ENCODE data around the gene POU2F3.

POU2F3 gene

DNA sequence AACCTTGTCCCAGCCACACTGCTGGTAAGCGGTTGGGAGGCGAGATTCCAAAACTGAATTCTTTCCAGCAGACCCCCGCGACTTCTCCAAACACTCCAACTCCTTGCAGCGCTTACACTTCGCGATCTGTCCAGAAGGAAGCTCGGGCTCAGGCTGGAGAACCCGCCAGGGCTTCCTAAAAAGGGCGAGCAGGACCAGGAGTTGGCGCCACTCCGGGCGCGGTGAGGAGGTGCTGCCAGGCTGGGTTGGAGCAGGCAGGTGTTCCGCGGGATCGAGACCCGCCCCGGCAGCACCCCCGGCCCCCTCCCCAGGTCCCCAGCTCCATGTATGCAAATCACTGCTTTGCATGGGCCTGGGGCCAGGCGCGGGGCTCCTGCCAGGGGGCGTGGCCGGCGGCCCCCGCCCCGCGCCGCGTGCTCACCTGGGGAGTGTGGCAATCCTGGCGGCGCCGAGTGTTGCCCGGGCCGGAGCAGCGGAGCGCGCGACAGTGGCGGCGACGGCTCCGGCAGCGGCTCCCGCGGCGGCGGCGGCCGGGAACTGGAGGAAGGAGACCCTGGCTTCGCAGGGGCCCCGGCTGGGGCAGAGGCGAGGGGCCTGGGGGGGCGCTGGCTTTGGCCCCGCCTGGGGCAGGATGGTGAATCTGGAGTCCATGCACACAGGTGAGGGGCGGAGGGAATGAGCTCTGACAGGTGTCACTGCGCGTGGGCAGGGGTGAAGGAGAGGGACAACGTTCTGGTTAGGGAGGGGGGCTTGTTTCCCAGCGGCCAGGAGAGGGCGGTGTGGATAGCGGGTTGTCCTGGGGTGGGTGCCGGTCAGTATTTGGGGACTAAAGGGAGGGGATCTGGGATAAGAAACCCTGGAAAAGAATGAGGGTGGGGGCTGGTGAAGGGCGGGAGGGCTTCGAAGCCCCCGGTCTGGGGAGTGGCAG is at the start of gene POU2F3:
POU2F3 (plus strand) TSS at position 428 of the 928 bp plus-strand sequence; CDS start at position 632, 204 bp downstream.
- no peak for DNase-seq (ENCODE audit: low spot score)

DNA sequence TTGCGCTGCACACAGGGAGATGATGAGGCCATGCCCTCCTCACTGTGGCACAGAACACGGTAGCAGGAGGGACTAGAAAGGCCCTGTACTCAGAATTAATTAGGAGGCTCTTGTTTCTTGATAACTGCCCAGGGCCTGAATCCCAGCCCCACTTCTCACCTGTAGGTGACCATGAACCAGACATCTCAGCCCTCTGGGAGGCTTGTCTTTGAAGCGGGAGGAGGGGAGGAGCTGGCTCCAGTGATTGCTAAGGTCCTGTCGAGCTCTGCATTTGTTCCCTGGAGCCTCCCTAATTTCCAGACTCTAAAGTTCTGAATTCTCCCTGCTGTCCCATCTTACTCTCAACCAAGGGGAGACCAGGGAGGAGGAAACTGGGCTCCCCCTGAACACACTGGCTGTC is 48.9 kb upstream of the POU2F3 start:
- DNase-seq (ENCODE audit: low spot score), result no peak

DNA sequence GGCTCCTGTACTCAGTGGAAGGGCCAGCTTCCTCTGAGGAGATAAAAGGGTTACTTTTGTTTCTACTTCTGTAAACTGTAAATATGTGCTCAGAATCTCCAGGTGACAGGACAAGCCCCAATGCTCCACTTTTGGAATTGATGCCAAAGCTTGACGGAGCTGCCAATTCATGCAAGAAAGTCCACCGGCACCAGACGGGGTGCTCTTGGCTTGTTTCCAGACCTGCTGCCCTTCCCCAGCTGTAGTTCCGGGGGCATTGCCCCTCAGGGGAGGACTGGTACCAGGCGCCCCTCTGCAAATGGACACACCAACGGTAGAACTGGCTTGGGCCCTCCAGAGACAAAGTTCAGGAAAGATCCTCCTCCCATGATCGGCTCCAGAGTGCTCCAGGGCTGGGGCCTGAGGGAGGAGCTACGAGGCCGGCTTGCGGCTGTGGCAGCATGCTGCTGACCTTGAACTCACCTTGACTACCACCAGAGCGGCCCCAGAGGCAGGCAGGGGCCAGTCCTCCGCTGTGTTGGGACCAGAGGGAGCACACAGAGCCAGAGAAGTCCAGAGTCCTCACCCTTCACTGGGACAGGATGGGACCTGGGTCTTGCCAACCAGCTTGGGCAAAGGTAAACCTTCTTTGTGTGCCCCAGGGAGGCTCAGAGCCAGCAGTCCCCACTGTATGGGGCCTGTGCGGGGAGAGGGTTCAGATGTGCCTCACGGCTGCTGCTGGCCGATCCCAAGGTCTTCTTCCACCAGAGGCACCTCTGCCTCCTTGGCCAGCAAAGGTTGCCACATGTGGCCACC is 46.9 kb upstream of the POU2F3 start:
- no peak for DNase-seq (ENCODE audit: low spot score)

DNA sequence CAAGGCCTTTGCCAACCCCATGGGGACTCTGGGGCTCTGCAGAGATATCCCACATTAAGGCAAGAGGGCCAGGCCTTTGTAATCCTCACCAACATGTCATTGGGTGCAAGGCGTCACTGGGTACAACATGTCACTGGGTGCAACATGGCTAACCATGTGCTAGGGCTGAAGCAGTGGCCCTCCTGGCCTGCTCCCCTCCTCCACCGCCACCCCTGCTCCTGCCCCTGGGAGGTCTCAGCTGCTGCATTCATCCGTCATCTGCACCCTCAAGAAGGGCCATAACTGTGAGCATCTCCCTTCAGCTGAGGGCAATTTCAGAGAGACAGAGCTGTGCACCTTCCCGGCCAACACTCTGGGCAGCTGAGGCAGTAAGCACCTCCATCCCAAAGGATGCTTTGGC is 45.8 kb upstream of the POU2F3 start:
- DNase-seq (ENCODE audit: low spot score), result no peak

DNA sequence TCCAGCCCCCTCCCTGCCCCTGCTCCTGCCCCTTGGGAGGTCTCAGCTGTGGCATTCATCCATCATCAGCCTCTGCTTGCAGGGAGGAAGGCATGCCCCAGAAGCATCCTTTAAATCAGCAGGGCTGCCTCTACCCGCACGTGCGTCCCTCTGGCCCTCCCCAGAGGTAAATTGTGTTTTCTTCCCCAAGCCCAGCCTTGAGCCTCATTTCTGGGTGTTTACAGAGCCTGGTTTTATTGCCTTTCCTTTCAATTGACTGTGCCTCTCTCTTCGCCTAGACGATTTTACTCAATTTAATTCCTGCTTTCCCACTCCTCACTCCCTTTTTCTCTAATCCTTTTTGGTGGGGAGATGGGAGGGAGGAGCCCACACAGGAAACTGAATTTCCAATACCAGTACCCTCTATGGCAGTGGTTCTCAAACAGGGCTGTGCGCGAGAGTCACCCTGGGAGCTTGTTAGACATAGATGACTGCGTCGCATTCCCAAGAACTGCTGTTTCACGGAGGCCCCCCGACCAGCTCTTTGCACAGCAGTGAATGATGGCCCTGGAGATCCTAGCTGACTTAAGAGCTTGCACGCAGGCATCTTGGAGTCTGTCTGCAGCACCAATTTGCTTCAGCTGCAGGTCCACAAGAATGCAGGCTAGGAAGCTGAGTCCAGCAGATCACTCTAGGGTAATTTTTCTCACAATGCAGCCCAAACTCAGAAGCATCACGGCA is 44.2 kb upstream of the POU2F3 start:
- DNase-seq (ENCODE audit: low spot score), result no peak

DNA sequence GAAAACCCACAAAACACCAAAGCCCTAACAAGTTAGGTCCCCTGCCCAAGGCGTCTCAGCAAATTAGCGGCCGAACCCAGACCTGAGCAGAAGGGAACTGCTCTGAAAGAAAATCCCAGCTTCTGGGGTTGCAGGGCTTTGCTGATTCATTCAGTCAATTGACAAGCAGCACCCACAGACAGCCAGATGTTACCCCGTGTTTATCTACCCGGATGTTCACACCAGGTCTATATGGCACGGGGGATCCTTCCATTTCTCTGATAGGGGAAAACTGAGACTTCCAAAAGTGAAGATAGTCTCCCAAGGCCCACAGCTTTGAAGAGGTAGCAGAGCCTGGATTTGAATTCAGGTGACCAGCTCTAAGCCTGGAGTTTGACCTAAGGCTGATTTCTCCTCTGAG is 43.1 kb upstream of the POU2F3 start:
- no peak for DNase-seq (ENCODE audit: low spot score)

DNA sequence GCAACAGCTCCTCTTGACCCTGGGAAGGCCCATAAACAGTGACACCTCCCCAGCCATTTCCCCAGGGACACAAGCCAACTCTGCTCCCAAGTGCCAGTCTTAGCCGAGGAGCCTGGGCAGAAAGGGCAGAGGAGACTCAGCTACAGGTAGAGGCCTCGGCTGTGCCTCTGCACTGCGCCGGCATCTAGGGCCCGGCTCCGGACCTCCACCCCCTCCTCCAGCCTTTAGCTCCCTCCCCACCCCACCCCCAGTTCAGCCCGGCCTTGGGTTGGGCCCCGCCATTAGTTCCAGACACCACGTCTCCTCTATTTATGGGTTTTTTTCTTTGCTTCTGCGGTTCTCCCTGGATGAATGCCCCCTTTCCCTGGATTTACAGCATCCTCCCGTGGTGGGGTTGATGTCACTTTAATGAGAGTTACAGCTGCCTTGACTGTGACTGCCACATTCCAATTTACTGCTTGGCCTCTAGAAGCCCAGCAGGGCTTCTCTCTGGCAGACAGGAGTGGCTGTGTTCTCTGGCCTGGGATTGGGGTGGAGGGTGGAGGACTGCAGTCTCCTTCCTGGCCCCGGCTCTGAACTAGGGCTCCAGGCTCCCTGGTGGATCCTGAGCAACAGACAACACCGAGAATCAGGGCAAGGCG is 42.6 kb upstream of the POU2F3 start:
- DNase-seq (ENCODE audit: low spot score), result no peak

DNA sequence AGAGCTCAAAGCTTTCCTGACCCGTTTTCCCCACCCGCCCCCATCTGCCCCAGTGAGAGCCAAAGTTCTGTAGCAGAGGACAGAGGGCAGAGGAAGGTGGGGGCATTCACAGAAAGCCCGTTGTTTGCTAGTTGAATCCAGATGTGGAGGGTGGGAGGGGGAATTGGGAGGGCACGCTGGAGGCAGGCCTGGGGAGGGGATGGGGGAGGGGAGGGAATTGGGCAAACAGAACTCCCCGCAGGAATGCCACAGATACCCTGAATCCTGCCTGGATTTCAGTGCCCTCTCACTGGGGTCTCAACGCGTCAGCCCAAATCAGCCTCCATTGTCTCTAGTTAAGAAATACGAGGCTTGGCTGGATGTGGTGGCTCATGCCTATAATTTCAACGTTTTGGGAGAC is 42.0 kb upstream of the POU2F3 start:
- DNase-seq (ENCODE audit: low spot score), result no peak

DNA sequence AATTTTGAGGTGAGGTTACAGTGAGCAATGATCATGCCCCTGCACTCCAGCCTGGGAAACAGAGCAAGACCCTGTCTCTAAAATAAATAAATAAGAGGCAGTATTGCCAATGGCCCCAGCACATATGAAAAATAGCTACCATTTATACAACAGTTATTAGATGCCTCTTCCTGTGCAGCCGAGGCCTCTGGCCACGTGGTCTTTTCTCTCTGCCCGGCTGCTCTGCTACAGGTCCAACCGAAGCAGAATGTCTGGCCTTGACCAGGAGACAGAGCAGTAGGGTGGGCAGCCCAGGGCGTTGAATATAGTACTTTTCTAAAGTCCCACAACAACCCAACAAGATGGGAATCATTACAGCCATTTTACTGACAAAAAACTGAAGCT is 41.5 kb upstream of the POU2F3 start:
- no peak for DNase-seq (ENCODE audit: low spot score)

DNA sequence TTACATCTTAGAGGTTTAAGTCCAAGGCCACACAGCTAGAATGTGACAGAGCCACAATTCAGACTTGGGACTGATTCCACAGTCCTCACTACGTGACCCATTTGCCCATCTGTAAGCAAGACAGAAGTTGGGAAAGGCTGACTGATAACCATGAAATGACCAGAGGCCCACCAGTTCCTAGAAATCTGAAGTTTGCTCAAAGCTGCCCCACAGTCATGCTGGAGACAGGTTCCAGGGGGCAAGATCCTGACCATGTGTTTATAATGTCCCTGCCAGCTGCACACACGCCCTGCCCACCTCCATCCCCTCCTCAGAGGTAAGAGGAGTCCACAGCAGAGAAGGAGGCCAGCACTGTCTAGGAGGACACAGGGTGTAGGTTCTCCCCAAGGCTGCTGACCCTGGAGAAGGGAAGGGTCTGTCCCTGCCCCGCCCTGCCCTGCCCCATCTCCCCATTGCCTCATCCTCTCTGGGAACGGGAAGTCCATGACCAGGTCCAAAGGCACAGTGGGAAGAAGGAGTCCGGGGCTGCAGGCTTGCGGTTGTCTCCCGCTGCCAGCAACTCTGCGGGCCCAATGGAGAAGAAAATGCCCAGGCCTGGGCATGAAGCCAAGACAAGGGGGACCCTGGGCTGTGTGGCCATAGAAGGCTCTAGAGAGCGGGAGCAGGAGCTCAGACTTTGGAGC is 41.0 kb upstream of the POU2F3 start:
- DNase-seq (ENCODE audit: low spot score), result no peak

DNA sequence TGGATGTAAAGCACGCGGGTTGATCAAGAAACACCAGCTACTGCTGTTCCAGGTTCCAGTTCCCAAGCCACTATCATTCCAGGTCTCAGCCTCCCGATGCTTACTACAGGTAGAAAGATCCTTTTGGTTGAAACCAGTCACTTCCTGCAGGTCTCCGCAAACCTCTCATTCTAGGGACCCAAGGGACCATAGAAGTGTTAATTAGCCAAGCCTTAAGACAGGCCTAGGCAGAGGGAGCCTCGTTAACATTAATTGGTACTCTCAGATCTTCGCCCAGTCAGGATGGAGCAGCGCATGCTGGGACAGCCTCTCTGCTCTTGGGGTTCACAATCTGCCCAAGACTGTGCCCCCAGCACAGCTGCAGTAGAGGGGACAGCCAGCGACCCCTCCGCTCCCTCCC is 40.3 kb upstream of the POU2F3 start:
- DNase-seq (ENCODE audit: low spot score), result no peak

DNA sequence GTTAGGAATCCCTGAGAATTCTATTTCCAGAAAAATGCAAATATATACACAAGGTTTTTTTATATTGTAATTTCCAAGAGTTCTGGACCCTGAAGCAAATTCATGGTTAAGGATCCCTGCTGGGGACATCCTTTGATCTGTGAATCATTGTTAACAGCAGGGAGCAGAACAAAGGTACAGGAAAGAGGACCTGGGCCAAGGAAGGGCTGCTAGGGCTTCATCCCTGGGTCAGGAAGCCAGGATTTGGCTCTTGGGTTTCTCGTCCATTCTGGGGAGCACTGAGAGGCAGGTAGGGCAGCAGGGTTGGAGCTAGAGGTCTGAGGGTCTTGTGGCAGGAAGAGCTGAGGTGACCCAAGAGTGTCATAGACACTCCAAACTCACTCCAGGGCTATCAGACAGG is 39.3 kb upstream of the POU2F3 start:
- no peak for DNase-seq (ENCODE audit: low spot score)

DNA sequence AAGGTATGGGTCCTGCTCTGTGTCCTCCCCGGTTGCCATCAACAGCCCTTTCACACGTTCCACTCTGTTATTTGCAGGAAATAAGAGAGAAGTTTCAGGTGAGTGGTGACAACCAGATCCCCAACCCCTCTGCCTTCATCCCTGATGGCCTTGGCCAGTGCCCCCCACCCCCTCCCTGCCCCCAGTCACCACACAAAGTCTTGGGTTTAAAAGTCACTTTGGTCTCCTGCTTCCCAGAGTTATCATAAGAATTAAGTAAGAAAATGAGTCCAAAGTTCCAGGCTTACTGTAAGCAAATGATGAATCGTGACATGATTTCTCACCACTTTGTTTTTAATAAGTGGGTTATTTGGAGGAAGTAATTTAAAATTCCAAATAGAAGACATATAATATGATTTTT is 38.3 kb upstream of the POU2F3 start:
- no peak for DNase-seq (ENCODE audit: low spot score)

DNA sequence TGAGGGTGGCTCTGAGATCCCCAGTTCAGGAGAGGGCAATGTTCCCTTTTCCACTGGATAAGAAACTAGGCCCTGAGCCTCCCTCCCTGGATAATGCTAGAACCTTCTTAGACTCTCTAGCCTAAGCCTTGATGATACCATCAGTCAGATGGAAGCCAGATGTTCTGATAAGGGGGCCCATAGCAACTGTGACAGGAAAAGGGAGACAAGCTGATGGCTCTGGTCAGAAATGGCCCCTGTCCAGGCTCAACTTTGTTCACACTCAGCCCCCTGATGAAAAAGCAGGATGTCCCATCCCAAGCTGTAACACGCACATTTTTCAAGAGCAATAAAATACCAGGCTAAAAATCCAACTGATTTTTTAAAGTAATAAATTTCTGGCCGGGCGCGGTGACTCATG is 36.3 kb upstream of the POU2F3 start:
- DNase-seq (ENCODE audit: low spot score), result no peak

DNA sequence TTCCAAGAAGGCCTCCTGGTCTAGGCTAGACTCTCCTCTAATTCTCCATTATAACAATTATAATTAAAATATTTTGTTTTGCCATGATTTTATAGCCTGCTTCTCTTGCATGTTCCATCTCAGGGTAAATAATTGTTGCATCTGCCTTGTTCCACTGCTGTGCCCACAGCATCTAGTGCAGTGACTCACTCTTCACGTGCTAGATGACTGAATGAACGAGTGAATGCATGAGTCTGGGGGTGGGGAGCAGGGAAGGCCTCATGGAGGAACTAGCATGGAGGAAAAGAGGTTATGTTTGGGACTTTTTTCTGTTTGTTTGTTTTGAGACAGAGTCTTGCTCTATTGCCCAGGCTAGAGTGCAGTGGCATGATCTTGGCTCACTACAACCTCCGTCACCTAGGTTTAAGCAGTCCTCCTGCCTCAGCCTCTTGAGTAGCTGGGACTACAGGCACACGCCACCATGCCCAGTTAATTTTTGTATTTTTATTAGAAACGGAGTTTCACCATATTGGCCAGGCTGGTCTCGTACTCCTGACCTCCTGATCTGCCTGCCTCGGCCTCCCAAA is 34.3 kb upstream of the POU2F3 start:
- no peak for DNase-seq (ENCODE audit: low spot score)

DNA sequence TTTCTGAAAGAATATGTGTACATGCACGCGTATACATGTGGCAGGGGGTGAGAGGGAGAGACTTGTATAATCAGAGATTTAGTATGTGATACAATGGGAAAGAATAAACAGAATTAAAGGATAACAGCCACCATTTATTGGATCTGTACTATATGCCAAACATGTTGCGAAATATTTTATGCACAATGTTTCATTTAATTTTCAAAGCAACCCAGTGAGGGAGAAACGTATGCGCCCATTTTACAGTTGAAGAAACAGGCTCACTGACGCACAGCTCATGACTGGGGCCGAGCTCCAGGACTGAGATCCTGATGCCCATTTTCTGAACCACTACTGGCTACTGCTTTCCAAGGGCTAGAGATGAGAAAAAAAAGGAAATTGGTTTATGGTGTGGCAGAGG is 32.4 kb upstream of the POU2F3 start:
- no peak for DNase-seq (ENCODE audit: low spot score)

DNA sequence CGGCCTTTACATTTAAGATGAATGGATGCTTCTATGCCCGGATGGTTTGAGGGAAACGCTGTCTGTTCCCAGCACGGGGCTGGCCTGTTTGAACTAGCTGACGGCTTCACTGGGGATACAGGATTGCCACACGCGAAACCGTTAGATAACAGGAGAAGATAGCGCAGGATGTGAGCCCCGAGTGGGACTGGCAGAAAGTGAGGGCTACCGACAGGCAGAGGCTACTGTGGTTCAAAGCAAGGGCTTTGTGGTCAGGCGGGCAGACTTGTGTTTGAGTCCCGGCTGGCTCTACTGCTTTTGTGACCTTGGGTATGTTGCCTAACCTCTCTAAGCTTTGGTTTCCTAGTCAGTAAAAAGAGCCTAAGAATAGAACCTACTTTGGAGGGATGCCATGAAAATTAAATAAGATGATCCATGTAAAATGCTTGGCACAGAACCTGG is 31.9 kb upstream of the POU2F3 start:
- no peak for DNase-seq (ENCODE audit: low spot score)

DNA sequence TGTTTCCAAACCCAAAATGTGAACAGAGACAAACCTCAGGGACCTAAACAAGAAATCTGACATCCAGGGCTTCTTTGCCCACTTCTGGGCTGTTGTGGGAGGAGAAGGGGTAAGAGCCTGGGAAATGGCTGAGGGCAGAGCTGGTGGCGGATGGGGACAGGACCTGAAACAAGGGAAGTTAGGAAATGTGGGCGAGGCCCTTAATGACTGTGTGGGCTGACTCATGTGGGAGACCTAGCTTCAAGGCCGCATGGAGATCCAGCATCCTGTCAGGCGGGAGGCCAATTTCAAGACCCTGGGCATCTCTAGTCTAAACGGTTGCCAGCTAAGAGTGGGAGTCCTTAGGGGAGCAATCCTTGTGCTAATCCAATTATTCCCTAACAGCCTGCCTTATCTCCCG is 31.2 kb upstream of the POU2F3 start:
- DNase-seq (ENCODE audit: low spot score), result peak; percentile 53

DNA sequence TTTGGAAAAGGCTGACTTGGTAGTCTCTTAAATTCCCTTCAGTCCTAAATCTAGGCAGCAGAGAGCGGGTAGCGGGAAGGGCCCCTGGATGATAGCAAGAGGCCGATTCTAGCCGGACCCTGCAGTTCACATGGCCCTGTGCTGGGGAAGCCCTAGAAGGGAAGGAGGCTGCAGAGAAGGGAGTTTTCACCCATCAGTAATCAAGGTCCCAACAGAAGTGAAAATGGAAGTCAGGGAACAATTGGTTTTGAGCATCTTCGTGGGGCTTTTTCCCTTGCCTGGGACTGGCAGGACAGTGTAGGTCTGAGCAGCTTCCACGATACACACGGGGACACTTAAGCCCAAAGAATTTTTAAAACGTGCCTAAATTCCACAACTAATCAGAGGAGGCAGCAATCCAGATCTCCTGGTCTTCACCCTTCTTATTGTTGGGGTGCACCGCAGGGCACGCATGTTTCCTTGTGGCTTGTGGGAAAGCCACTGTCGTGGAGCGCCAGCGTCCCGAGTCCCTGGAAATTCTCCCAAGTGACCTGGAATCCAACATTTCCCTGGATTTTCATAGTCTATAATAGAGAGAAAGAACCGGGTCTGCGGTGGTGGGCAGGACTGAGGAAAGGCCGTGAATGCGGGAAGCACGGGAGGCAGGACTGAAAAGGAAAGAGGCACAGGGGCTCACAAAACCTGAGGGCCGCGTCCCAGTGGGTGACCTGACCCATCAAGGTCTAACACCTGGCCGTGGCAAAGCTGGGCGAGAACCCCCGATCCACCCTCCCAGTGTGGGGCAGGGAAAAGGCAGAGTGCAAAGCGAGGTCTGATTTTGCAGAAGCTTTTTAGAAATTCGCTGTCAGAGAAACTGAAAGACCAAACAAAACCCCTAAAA is 30.0 kb upstream of the POU2F3 start:
- no peak for DNase-seq (ENCODE audit: low spot score)

Data from HuH-7 (cell line).